HK-2 (cell line): ENCODE results near the gene LRCH1.

ENCODE experiments used
- DNase-seq: peaks from one replicate; pipeline ENCODE4 v3.0.0-alpha.2; 2018; ENCODE audit not compliant: unreplicated experiment

The LRCH1 gene

GRCh38 chr13:46712524-46712923, 159.6 kb downstream of the LRCH1 start:
- no peak for DNase-seq

DNA sequence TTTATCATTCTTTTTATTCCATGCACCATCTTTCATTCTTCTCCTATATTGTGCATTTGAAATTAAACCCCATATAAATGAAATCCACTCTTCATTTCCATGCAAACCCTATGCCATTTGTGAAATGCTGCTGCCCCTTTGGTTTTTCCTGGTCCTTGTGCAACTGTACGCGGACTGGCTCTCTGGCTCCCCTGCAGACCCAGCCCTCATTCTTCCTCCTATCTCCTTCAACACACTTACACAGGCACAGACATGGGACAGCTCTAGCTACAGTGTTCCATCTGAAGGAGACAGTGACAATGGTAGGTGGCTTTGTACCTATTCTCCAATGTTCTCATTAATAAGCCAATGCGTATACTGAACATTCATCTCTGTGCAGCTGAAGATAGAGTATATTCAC, 162.4 kb downstream of the LRCH1 start:
- DNase-seq = no peak

DNA sequence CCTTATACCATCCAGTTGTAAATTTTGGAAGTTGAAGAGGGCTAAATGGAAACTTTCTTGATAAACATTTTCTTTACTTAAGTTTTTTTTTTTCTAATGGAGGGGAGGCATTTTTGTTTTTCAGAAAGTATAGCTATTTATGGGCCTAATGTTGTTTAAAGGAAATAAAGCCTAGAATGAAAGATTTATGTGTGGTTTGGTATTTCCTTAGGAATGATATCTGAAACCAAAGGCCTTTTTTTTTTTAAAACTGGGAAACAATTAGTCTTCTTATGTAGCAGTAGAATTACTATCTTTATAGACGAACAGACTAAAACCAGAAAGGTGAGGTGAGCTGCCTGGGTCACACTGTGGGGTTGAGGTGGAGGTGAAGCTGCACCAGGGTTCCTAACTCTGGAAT, 163.9 kb downstream of the LRCH1 start:
- DNase-seq = no peak

DNA sequence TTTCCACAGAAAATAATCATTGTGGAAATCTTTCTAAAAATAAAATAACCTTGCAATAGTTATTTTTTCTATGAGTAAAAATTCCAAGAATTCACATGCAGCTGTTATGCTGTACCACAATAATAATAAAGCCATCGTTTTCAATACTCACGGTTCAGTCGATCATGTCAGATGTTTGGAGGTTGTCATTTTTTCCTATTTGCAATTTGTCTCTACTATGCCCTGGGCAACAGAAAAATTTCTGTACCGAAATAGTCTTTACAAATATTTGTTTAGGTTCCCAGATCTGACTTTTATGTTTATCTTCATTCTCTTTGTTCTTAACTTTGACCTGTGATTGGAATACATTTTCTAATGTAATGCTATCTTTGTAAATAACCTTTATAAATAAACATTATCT, 164.3 kb downstream of the LRCH1 start:
- DNase-seq = no peak

DNA sequence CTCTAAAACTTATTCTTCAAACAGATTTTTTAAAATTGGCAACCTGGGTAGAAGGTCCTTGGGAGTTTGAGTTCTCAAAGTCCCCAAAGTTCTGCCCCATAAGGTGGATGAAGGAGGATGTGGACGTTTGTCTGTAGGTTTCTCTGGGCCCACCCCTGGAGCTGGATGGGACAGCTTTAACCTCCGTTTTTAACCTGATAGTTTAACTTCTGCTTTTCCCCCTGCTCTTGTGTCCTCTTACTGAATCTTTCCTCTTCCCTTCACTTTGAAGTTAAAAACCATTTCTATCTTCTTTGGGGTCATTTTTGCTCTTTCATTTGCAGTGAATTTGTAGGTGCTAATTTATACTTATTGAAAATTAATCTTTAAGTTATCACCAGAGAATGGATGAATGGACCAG, 164.9 kb downstream of the LRCH1 start:
- no peak for DNase-seq

DNA sequence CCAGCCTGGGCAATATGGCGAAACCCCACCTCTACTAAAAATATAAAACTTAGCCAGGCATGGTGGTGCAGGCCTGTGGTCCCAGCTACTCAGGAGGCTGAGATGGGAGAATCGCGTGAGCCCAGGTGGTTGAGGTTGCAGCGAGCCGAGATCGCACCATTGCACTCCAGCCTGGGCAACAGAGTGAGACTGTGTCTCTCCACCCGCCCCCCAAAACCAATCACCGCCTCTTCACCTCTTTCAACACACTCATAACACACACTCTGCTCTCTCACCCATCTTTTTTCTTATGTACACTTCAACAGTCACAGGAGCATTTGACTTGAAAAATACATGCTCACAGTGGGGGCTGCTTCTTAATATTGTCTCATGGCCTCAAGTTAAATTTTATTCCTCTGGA, 167.2 kb downstream of the LRCH1 start:
- no peak for DNase-seq

DNA sequence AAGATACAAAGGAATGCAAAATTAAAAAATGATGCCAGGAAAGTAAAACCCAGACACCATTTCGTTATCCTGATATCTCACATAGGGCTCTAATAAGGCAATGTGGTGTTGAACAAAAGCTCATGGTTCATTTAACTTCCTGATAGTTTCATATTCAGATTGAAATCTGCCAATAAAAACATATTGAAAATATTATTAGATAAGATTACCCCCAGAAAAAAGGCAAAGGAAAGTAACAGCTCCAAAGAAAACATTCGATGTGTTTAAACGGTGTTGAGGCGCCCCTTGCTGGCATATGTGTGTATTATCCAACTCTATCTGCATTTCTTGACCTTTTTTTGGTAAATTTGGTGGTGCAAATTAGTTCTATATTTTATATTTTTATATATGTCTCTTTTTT, 168.1 kb downstream of the LRCH1 start:
- DNase-seq = no peak

- DNase-seq = no peak
These were observed 173.4 kb downstream of the LRCH1 start for GRCh38 chr13:46726347-46726746.

DNA sequence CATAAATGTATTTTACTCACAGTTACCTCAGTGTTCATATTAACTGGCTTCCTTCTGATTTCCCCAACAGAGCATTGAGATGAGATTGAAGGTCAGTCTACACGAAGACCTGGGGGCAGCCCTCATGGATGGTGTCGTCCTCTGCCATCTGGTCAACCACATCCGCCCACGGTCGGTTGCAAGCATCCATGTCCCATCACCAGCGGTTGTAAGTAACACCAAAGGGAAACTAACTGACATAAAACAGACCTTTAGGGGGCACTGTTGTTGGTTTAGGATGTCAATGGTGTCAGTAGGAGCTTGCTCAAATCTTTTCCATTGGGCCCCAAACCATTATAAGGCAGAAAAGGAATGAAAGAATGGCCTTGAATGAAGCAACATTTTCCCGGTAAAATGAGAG, 175.8 kb downstream of the LRCH1 start:
- no peak for DNase-seq

DNA sequence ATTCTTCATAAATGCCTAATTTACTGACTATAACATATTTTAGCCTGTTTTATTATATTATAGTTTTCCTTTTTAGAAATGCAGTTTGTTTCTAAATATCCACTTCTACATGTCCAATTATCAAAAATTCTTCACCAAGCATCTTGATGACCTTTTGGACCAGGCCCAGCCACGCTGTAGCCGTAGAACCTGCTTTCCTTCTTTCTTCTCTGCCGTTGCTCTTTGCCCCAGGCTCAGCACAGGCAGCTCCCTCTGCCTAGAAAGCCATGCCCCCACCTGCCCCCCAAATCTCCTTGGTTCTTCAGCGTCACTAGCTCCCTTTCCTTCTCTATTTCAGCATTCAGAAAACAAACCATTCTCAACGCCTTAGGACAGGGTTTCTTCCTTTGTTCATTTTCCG, 178.6 kb downstream of the LRCH1 start:
- no peak for DNase-seq

DNA sequence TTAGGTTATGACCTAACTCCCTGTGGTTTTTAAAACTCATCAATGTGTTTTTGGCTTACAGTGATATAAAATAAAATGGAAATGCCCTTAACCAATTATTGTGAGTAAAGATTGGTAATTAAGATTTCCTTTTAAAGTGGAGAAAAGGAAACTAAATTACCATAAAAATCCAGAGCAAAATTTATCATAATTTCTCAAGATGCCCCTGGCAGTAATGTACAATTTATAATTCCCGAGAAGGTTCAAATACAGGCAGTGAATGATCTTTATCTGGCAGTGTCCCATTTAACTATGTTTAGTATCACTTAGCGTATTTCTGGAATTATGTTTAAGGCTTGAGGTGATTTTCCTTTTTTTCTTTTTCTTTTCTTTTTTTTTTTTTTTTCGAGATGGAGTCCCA, 182.5 kb downstream of the LRCH1 start:
- DNase-seq = no peak

DNA sequence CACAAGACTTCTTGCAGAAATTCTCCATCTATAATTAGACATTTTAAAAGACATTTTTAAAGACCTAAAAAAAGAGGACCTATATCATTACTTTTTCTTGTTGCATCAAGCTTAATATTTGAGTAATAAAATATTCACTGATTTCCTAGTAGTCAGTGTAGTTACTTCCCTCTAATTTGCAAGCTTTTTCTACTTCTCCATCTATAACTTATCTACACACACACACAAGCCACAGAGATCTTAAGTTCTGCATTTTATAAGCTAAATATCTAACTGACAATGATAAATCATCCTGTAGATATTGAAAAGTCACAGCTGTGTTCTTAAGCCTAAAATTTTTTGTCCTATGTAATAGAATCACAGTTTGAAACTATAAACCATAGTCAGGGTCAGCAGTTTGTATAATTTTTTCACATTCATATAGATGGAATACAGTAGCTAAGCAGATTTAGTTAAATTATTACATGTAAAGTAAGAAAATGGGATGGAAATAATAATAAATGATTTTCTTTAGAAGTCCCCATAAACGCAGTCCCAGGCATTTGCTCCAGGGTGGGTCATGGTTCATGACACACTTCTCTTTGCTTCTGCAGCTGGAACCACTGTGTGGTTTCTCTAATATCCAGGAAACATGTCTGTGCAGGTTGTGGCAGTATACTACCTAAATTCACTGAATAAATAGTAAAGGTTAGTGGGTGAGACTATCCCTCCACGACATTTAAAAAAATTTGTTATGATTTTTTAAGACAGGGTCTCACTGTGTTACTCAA, 183.8 kb downstream of the LRCH1 start:
- DNase-seq = no peak

- no peak for DNase-seq
These were observed 185.1 kb downstream of the LRCH1 start for GRCh38 chr13:46738055-46738454.

DNA sequence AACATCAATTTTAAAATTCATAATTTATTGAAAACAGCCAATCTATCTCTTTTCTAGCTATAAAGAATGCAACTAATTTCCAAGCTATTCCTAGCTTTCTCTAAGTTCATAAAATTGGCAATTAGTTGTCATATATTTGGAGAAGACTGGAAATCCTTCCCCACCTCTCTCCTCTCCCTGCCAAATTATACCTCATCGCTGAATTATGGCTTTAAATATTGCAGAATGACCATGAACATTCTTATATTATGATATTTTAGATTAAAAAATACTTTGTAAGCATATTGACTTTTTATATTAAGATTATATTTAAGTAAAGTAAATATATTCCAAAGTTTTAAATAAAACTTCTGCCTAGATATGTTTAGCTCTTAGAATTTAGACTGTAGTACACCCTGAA, 185.8 kb downstream of the LRCH1 start:
- no peak for DNase-seq

GRCh38 chr13:46739447-46740098, 186.6 kb downstream of the LRCH1 start:
- no peak for DNase-seq

DNA sequence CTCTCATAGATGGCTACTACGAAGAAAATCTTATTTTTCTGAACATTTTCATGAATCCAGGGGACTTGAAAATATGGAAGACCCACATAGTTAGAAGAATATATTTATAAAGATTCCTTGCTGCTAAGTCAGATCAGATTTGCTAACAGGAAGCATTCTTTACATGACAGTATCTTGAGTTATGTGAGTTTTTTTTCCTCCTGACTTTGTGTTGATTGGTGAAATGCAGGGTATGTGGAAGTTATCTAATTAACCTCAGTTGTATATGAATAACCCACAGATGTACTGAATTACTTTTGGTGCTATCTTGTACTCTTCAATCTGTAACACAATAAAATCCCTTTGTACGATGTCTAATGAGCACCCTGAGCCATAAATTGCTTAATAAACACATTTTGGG, 190.2 kb downstream of the LRCH1 start:
- DNase-seq = no peak

DNA sequence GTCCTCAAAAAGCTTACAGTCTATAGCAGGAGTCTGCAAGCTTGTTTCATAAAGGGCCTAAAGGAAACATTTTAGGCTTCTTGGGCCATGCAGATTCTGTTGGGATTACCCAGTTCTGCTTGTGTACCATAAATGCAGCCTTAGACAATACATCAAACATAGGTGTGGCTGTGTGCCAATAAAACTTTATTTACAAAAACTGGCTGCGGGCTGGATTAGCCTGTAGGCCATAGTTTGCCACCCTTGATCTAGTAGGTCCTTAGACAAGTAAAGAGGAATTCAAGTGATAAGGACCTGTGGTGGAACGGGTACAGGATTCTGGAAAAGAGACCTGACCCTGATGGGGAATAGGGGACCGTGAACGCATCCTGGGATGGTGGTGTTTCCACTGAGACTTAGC, 192.1 kb downstream of the LRCH1 start:
- no peak for DNase-seq

GRCh38 chr13:46745706-46746105, 192.7 kb downstream of the LRCH1 start:
- DNase-seq = no peak

- no peak for DNase-seq
These were observed 194.3 kb downstream of the LRCH1 start for GRCh38 chr13:46747031-46747820.

- DNase-seq = no peak
These were observed 195.3 kb downstream of the LRCH1 start for GRCh38 chr13:46748300-46748699.

- DNase-seq = no peak
These were observed 197.0 kb downstream of the LRCH1 start for GRCh38 chr13:46749951-46750350.

GRCh38 chr13:46751811-46752635, 199.1 kb downstream of the LRCH1 start:
- no peak for DNase-seq
